ENCODE results near the gene CRYBB1.

CRYBB1 gene

DNA sequence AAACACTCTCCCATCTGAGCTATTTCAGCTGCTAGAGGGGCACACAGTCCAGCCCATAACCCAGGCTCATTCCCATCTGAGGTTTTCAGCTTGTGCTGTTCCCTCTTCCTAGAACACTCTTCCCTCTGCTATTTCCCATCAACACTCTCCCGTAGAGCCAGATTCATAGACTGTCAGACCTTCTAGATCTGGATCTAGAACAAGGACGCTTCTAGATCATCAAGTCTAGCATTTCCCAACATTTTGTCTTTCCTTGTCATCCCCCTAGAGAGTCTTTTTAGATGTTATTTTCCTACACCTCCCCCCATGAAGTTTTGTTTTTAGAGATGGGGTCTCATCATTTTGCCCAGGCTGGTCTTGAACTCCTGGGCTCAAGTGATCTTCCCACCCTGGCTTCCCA is 17.3 kb upstream of the CRYBB1 start:
- no peaks in the 10 kb centered on the region for H3K9me3 ChIP-seq (ENCODE audit: control insufficient read depth, insufficient read depth, low read length)
- no peak overlapping the region for H3K27ac ChIP-seq (ENCODE audit: low read depth, low read length)
- H3K36me3 ChIP-seq (ENCODE audit: control insufficient read depth, low read length): no peaks in the 10 kb centered on the region
- no peaks in the 10 kb centered on the region for H3K4me1 ChIP-seq (ENCODE audit: control insufficient read depth, low read length)
- no peak overlapping the region for H3K4me2 ChIP-seq (ENCODE audit: low read length)
- H4K20me1 ChIP-seq (ENCODE audit: control insufficient read depth, insufficient read depth, low read depth, low read length): no peaks in the 10 kb centered on the region
- TF ChIP-seq, protein P1, sequence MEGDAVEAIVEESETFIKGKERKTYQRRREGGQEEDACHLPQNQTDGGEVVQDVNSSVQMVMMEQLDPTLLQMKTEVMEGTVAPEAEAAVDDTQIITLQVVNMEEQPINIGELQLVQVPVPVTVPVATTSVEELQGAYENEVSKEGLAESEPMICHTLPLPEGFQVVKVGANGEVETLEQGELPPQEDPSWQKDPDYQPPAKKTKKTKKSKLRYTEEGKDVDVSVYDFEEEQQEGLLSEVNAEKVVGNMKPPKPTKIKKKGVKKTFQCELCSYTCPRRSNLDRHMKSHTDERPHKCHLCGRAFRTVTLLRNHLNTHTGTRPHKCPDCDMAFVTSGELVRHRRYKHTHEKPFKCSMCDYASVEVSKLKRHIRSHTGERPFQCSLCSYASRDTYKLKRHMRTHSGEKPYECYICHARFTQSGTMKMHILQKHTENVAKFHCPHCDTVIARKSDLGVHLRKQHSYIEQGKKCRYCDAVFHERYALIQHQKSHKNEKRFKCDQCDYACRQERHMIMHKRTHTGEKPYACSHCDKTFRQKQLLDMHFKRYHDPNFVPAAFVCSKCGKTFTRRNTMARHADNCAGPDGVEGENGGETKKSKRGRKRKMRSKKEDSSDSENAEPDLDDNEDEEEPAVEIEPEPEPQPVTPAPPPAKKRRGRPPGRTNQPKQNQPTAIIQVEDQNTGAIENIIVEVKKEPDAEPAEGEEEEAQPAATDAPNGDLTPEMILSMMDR (IDR thresholded peaks at IDR 0.05; ENCODE audit: low read depth, low read length, poor library complexity, severe bottlenecking): no peak
- TF ChIP-seq EZH2phosphoT487 (IDR thresholded peaks at IDR 0.05; ENCODE audit: borderline replicate concordance, low read length): no peak
- no peaks in the 10 kb centered on the region for H3K27me3 ChIP-seq (ENCODE audit: control insufficient read depth, low read length)
- H3K9me2 ChIP-seq (replicated peaks; ENCODE audit: control insufficient read depth, low read length): no peaks in the 10 kb centered on the region
- no peaks in the 10 kb centered on the region for H3F3A ChIP-seq (ENCODE audit: control insufficient read depth, insufficient read depth)
- H3K4me3 ChIP-seq (ENCODE audit: low read length): no peak overlapping the region
- no peaks in the 10 kb centered on the region for H3K79me2 ChIP-seq (ENCODE audit: control insufficient read depth, low read length)

DNA sequence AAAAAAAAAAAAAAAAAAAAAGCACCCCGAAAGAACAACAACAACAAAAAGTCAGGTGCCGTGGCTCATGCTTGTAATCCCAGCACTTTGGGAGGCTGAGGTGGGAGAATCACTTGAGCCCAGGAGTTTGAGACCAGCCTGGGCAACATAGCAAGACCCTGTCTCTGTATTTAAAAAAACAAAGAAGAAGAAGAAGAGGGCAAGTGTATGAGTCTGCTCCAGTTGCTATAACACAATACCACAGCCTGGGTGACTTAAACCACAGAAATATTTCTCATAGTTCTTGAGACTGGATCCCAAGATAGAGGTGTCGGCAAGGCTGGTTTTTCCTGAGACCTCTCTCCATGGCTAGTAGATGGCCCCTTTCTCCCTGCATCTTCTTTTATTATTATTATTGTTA is 16.4 kb upstream of the CRYBB1 start:
- H3F3A ChIP-seq (ENCODE audit: control insufficient read depth, insufficient read depth): no peaks in the 10 kb centered on the region
- no peaks in the 10 kb centered on the region for H3K36me3 ChIP-seq (ENCODE audit: control insufficient read depth, low read length)
- no peak for TF ChIP-seq EZH2phosphoT487 (IDR thresholded peaks at IDR 0.05; ENCODE audit: borderline replicate concordance, low read length)
- TF ChIP-seq, protein P1 (IDR thresholded peaks at IDR 0.05; ENCODE audit: low read depth, low read length, poor library complexity, severe bottlenecking): no peak
- H3K79me2 ChIP-seq (ENCODE audit: control insufficient read depth, low read length): no peaks in the 10 kb centered on the region
- H3K4me1 ChIP-seq (ENCODE audit: control insufficient read depth, low read length): no peaks in the 10 kb centered on the region
- H3K9me2 ChIP-seq (replicated peaks; ENCODE audit: control insufficient read depth, low read length): no peaks in the 10 kb centered on the region
- H3K9me3 ChIP-seq (ENCODE audit: control insufficient read depth, insufficient read depth, low read length): no peaks in the 10 kb centered on the region
- H4K20me1 ChIP-seq (ENCODE audit: control insufficient read depth, insufficient read depth, low read depth, low read length): no peaks in the 10 kb centered on the region
- no peak overlapping the region for H3K4me2 ChIP-seq (ENCODE audit: low read length)
- H3K4me3 ChIP-seq (ENCODE audit: low read length): no peak overlapping the region
- no peaks in the 10 kb centered on the region for H3K27me3 ChIP-seq (ENCODE audit: control insufficient read depth, low read length)
- H3K27ac ChIP-seq (ENCODE audit: low read depth, low read length): no peak overlapping the region

DNA sequence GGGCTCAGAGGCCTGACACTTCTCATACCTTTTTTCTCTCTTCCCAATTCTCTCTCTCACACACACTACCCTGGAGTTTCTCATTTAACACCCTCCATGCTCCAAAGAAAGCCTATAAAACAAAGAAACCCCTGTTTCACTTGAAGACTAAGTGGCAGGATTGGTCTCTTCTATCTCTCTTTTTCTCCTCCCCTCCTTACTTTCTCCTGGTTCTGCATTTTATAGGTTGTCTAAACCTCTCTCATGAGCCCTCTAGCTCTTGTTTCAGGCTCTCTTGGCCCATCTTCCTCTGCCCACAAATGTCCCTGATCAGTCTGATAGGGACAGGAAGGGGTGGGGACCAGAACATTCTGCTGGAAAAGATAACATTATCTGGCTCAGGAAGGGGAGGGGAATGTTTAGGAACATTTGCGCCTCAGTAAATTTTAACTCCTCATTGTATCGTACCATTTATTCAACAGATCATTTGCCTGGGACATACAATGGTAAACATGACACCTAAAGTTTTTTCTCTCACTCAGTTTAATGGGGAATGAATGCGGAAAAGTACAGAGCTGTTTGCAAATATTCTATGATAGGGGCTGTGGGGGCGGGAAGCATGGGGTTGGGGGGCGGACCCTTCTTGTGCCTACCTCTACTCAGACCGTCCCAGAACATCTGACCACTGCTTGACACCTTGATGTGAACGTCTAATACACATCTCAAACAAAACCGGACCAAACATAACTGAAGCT is 14.8 kb upstream of the CRYBB1 start:
- no peaks in the 10 kb centered on the region for H3F3A ChIP-seq (ENCODE audit: control insufficient read depth, insufficient read depth)
- H3K27me3 ChIP-seq (ENCODE audit: control insufficient read depth, low read length): 0 out of 2 replicates have a peak, but pooled peaks cover 4% of the 10 kb centered on the region
- no peaks in the 10 kb centered on the region for H3K9me2 ChIP-seq (replicated peaks; ENCODE audit: control insufficient read depth, low read length)
- no peak overlapping the region for H3K4me2 ChIP-seq (ENCODE audit: low read length)
- no peak overlapping the region for H3K4me3 ChIP-seq (ENCODE audit: low read length)
- TF ChIP-seq, protein P1 (IDR thresholded peaks at IDR 0.05; ENCODE audit: low read depth, low read length, poor library complexity, severe bottlenecking): no peak
- TF ChIP-seq EZH2phosphoT487 (IDR thresholded peaks at IDR 0.05; ENCODE audit: borderline replicate concordance, low read length): no peak
- H4K20me1 ChIP-seq (ENCODE audit: control insufficient read depth, insufficient read depth, low read depth, low read length): no peaks in the 10 kb centered on the region
- peaks cover 6% of the 10 kb centered on the region; the same call in 1 of the 2 replicates for H3K4me1 ChIP-seq (ENCODE audit: control insufficient read depth, low read length)
- 0 out of 2 replicates have a peak, but pooled peaks cover 3% of the 10 kb centered on the region for H3K9me3 ChIP-seq (ENCODE audit: control insufficient read depth, insufficient read depth, low read length)
- H3K27ac ChIP-seq (ENCODE audit: low read depth, low read length): no peak overlapping the region
- no peaks in the 10 kb centered on the region for H3K79me2 ChIP-seq (ENCODE audit: control insufficient read depth, low read length)
- no peaks in the 10 kb centered on the region for H3K36me3 ChIP-seq (ENCODE audit: control insufficient read depth, low read length)
